CD1c-positive myeloid dendritic cell (primary cell): Measurements from ENCODE around the gene ABHD4.
"Not testable (repeated sequence)": the region's sequence is repeated elsewhere in the genome, so short reads cannot be mapped to it uniquely, and the experiment has no call there.

ENCODE experiments used
- DNase-seq: peaks from one replicate; pipeline ENCODE4 v3.0.0-alpha.2; 2016; ENCODE audit errors: extremely low spot score

The ABHD4 gene

DNA sequence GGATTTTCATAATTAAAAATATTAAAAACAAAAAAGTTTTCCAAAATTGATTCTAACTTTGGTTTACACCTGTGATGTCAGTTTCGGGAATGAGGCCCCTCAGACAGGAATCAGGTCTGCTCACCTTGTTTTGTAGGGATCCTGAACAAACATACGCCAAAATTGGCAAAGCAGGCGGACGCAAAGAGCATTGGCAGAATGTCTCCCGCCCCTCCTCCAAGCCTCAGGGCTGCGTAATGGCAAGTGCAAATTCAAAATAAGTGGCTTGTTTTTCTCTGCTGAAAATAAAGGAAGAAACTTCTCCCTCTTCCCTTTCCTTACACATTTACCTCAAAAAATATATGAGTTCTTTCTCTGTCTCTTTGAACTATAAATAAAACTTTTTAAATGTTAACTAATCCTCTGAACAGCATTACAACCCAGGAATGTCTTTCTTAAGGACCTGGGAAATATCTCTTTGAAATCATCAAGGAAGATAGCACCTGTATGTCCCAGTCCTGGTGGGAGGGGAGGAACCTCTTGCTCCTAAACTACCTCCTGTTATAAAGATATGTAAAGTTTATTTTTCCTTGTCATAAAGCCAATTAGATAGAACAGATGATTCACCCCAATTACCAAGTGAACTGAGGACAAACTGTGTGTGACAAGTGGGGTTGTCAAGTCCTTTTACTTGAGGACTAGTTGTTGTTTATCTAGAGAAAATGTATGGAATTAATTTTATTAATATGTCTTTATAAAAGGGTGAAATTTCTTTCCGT lies 29.6 kb downstream of the ABHD4 start:
- no peak for DNase-seq

DNA sequence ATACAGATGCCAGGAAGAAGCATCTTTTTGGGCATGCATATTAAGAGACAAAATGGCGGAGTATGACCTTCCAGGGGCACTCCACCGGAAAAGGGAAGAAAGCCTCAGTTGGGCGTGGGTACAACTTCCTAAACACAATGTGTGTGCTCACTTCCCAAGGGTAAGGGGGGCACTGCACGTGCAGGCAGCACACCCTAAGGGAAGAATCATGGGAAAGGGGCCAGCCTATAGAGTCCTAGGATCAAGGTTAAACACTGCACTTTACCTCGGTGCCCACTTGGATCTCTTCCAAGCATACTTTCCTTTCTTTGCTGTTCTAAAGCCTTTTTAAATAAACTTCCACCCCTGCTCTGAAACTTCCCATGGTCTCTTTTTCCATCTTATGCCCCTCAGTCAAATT lies 31.3 kb downstream of the ABHD4 start:
- DNase-seq: no peak

DNA sequence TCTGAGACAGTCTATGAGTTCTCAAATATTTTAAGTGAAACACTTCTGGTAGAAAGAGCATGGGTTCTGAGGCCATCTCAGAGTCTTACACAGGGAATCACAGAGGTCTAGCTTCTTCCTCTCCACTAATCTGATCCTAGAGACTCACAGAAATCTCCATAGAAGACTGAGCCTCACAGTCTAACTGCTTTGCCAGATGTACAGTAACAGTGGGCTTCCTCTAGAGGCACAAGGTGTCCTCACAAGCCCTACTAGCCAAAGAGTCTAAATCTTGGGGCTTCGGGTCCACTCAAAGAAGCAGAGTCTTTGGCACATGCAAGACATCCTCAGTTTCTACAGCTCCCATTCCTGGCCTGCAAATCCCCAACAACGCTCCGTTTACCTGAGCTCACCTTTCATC lies 32.0 kb downstream of the ABHD4 start:
- no peak for DNase-seq

DNA sequence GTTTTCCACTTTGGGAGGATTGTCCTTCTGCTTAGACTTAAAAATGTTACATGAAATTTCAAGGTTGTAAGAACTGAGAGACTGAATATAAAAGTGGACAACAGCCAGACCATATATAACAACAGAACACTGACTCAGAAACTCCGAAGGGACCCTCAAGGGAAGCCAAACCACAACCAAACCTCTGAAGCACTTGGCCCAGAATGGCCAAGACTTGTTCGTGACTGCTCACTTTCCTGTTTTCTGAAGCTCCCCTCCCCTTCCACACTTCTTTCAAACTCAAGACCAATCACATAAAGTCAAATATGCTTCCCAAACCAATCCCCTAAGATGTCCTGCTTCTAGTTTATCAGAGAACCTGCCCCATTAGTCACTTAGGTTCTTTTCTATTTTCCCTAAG lies 32.4 kb downstream of the ABHD4 start:
- no peak for DNase-seq

DNA sequence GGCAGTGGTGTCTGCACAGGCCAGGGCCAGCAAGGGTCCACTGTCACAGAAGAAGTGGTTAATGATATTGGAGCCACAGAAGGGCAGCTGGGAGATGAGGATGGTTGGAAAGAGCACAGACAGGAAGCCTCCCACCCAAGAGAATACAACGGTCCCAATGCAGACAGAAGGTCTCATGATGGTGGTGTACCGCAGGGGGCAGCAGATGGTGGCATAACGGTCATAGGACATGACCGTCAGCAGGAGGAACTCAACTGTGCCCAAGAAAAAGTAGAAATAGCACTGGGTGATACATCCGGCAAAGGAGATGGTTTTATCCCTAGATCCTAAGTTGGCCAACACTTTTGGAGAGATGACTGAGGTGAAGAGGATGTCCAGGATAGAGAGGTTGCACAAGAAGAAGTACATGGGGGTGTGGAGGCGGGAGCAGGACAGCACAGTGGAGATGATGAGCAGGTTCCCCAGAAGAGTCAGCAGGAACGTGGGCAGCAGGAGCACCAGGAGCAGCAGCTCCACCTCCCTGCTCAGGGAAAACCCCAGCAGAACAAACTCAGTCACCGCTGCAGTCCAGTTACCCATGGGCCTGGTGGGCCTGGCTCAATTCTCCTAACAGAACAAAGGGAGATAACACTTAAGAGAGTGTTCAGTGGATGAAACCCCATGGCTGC lies 36.3 kb downstream of the ABHD4 start:
- no peak for DNase-seq

DNA sequence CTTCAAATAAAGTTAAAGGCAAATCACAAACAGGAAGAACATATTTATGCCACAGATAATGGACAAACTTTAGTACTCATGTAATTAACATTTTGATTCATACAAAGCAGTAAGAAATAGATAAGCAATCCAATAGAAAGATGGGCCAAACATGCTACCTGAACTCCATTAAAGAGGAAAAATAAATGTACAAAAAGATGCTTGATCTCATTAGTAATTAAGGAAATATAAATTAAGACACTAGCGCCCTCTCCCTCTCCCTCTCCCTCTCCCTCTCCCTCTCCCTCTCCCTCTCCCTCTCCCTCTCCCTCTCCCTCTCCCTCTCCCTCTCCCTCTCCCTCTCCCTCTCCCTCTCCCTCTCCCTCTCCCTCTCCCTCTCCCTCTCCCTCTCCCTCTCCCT lies 37.9 kb downstream of the ABHD4 start:
- not testable (repeated sequence) for DNase-seq

DNA sequence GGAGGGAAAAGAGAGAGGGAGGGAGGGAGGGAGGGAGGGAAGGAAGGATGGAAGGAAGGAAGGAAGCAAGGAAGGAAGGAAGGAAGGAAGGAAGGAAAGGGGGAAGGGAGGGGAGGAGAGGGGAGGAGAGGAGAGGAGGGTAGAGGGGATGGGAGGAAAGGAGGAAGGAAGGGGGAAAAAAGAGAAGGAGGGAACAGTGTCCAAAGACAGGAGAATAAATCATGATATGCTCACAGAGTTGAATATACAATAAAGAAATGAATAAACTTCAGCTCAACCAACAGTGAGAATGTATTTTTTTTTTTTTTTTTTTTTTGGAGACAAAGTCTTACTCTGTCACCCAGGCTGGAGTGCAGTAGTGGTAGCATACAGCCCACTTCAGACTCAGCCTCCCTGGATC lies 42.1 kb downstream of the ABHD4 start:
- DNase-seq: no peak

DNA sequence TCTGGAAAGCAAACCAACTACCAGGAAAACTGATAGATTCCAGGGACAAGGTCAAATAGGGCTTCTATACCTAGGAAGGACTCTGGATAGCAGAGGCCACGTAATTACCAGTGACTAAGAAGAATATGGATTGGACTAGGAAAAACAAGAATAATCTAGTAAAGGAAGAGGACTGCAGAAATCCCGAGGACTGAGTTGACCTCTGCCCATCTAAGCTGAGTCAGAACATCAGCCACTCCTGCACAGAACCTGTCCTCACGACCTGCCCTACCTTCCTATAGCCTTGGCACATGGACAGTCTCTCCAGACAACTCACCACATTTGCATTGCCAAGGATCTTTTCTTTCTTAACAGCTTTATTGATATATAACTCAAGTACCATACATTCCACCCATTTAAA lies 43.7 kb downstream of the ABHD4 start:
- DNase-seq: no peak

GRCh38 chr14:22644305-22644635 lies 46.2 kb downstream of the ABHD4 start, which contains the start of gene OR6J1:
TSS of gene OR6J1 (minus strand) at chr14:22644352. CDS start at chr14:22634811, 9,541 bp downstream.
- DNase-seq: no peak

DNA sequence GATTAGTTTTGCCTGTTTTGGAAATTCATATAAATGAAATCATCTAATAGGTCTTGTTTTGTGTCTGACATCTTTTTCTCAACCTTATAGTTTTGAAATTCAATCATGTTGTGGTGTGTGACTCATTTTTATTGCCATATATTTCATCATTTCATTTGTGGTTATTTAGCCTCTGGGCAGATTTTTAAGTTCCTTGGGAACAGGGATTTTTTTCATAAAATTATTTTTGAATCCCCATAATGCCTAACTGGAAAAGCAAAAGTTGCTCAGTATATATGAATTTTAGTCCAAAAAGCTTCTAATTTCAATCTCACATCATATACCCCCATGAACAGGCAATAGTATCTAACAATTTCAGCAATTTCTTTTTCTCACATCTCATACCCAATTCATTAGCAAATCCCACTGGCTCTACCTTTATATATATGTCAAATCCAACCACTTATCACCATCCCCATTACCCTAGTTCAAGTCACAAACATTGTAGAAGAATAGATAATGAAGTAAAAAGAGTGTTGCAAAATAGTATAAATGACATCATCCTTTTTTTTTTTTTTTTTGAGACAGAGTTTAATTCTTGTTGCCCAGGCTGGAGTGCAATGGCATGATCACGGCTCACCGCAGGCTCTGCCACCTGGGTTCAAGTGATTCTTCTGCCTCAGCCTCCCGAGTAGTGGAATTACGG lies 48.6 kb downstream of the ABHD4 start:
- DNase-seq: peak; percentile 37

GRCh38 chr14:22648506-22648905 lies 50.4 kb downstream of the ABHD4 start:
- no peak for DNase-seq

- DNase-seq: no peak
Measured at GRCh38 chr14:22650046-22650739, 52.1 kb downstream of the ABHD4 start.

DNA sequence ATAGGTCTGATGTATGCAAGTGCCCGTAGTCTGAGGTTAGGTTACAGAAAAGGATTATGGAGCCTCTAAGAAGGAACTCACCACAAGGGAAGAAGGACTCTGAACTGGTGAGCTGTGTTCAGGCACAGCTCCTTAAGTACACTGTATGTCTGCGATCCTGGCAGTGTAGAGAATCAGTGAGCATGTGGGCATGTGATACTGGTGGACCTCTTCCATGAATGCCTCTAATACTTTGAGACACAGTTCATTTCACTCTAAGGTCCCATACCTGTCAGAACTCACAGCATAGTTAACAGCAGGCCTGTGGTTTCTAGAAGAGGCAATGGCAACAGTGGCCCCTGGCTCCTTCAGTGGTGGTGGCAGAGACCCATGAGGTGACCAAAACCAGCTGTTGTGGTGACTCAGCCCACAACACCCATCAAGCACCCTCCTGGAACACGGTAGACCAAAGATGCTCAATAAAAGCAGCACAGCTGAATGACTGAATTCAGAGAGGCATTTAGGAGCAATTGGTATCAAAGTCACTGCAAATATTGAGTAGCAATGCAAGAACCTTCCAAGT lies 52.9 kb downstream of the ABHD4 start:
- no peak for DNase-seq

- DNase-seq: no peak
Measured at GRCh38 chr14:22651586-22651985, 53.5 kb downstream of the ABHD4 start.

DNA sequence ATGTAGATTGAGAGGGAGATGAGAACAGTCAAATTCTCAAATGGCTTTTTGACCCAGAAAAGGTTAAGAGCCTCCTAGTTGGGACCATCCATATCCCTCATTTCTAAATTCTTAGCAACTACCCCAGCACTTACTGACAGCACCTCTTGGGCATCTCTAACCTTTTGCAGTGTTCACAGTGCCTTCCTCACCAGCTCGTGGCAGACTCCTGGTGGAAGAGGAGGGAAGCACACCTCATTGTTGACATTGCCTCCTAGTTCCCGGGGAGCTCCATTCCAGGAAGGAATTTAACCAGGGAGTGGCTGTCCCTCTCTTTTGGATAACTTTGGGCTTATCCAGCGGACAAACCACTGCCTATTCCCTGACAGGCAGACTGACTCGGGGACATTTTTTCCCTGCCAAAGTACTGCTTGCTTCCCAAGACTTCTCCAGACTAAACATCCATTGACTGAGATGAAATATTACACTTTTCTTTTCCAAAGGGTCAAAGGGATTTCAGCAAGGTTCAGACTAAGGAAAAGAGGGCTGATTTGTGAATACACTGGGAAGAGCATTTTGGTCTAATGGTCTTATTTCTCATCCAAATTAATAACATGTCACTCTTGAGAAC lies 55.0 kb downstream of the ABHD4 start:
- peak; percentile 68 for DNase-seq

GRCh38 chr14:22656226-22656625 lies 58.1 kb downstream of the ABHD4 start:
- DNase-seq: no peak

DNA sequence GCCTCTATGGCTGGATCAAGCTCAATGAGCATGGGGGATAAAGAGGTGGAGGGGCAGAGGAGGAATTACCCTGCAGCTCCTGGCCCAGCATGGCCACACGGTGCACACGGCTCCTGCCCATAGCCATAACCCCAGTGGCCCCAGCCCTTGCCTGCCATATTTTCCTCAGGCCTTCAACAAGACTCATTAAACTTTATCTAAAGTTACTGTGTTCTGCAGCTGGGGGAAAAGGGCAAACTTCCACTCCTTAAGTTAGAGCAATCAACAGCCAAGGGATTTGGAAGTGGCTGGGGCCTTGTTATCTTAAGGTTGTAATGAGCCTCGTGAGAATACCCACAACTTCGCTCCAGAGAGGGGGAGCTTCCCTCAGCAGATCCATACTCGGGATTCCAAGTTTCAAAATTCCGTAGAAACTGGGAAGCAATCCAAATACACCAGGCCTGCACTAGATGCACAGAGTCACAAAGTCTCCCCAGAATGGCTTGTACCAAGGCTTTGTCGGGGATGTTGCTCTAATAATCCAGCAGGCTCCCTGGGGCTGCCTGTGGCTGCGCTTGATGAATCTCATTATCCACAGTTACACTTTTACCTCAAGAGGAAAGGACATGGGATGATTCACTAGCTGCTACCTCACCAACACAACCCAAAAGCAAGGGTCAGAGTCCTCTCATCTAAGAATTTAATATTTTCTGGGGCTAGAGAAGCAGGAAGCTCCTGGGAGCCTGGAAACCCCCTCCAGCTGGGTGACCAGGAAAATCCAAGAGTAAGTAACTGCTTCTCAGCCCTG lies 59.0 kb downstream of the ABHD4 start:
- no peak for DNase-seq

DNA sequence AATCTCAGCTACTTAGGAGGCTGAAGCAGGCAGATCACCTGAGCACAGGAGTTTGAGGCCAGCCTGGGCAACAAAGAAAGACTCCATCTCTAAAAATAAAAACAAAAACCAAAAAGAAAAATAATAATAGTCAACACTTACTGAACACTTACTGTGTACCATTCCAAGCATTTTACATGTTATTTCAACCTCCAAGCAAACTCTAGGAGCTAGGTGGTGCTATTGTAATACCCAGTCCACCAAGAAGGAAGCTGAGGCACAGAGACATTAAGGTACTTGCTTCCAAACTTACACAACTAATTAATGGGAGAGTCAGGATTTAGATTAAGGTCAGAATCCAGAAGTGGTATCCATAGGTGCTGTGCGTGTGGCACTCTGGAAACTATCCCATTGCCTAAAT lies 59.8 kb downstream of the ABHD4 start:
- peak; percentile 33 for DNase-seq

DNA sequence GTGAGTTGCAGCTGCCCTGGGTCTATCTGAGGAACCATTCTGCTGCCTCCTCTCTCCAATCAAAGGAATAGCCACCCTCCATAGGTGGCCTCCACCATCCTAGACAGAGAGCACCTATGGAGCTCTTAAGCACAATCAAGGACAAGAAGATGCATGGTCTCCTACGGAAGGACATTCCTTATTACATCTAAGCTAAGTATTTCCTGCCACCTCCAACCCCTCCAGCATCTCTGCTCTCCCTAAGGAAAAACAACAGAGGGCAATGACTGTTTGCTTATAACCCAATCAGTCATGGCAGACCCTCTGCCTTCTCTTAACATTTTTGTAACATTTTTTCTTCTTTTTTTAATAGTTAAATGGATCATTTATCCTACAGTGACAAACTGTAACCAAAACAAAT lies 60.8 kb downstream of the ABHD4 start:
- no peak for DNase-seq

DNA sequence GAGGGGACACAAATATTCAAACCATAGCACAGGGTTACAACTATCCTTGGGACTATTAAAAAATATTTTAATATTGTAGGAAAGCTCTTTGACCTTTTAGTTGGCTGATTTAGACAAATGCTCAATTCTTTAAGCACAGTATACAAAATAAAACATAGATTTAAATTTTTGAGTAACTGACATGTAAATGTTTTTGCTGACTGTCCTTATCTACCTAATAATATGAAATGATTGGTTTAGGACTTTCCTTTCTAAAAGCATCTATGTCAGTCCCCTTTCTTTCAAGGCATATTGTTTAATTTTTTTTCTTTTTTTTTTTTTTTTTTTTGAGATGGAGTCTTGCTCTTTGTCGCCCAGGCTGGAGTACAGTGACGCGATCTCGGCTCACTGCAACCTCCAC lies 62.6 kb downstream of the ABHD4 start:
- no peak for DNase-seq
